ELF-1 (cell line): ENCODE measurements around the gene GATC.

ENCODE experiments used
- DNase-seq: peaks from one replicate; pipeline ENCODE4 v3.0.0-alpha.2; 2016; ENCODE audit warnings: low read depth, low spot score

Gene GATC, protein sequence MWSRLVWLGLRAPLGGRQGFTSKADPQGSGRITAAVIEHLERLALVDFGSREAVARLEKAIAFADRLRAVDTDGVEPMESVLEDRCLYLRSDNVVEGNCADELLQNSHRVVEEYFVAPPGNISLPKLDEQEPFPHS

DNA sequence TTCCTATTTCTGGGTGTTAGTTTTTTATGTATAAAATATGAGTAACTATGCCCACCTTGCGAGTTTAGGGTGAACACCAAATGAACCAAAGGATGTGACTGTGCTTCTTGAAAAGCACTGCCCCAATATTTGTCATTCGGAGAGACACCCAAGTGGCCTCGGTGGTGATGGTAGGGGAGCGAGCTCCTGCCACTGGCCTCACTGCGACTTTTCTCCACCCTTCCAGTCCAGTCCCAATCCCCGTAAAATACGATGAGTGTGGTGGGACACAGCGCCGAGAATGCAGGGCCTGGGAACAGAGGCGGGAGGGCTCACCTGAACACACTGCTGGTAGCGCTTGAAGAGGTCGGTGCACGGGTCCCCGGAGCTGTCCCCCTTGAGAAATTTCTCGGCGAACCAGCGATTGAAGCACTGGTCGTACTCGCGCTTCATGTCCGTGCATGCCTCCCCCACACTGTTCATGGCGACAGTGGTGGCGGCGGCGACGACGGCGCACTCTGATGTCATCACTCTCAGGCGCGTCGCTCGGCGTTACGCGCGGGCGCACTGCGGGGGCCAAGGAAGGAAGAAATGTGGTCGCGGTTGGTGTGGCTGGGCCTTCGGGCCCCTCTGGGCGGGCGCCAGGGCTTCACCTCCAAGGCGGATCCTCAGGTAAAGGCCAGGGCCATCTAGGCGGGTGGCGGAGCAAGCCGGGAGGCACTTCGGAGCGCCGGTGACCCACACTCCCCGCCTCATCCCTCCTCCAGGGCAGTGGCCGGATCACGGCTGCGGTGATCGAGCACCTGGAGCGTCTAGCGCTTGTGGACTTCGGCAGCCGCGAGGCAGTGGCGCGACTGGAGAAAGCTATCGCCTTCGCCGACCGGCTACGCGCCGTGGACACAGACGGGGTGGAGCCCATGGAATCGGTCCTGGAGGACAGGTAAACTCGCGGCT lies at the start of gene GATC, which contains the start of gene TRIAP1:
GATC (plus strand) TSS at position 534 of the 933 bp plus-strand sequence; CDS start at position 571, 37 bp downstream.
TRIAP1 (minus strand) TSS at position 474 of the 933 bp plus-strand sequence; CDS start at position 462, 12 bp downstream.
- peak; percentile 96 for DNase-seq

DNA sequence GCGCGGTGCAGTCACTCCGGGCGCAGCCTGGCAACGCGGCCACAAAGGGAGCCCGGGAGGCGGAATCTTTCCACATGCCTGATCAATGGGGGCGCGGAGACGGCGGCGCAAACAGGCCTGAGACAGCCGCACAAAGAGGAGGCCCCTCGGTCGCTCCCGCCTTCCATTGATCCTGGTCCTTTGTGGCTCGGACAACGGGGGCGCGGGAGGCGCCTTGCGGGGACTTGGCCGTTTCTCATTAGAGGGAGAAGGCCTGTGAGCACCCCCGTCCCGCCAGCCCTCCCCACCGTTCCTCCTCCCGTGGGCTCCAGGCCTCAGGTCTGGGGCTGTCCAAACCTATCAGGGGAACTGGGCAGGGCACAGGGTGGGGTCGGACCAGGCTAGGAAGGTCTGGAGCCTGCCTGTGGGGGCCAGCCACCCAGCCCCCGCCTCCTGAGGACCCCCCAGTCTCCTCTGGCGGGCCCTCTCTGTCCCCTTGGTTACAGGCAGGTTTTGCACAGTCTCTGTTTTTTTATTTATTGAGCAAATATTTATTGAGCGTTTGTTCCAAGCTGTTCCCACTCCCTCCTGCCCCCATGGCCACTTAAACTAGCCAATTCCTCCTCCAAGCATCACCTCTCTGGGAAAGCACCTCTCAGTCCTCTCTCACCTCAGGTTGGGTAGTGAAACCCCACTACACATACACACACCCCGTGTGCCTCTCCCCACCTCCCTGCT lies 48.3 kb upstream of the GATC start:
- no peak for DNase-seq

DNA sequence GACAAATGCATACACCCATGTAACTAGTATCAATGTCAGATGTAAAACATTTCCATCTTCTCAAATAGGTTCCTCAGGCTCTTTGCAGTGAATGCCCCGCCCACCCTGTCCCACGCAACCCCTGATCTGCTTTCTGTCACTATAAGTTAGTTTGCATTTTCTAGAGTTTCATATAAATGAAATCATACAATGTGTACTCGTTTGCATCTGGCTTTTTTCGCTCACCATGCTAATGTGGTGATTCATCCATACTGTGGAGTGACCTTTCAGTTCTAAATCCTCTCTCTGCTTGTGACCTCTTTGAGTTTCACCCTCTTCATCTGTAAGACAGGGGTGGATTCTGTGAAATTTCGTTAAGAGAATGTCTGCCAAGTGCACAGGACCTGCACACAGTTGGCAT lies 46.7 kb upstream of the GATC start:
- DNase-seq = no peak

DNA sequence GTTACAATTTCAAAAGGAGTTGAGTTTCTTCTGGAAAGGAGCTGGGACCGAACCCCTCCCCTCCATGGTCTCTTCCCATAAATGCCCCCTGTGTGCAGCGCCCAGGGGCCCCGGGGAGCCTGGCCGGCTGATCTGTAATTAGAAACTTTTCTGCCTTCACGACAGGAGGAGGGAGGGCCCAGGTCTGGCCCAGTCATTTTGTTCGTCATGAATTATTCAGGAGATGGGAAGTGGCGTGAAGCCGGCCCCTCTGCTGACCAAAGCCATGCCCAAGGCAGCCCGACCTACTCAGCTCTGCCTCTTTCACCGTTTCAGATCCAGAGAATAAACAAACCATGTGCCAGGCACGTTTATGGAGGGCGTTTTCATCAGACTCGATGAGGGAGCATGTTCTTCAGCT lies 44.0 kb upstream of the GATC start:
- DNase-seq = peak; percentile 77

DNA sequence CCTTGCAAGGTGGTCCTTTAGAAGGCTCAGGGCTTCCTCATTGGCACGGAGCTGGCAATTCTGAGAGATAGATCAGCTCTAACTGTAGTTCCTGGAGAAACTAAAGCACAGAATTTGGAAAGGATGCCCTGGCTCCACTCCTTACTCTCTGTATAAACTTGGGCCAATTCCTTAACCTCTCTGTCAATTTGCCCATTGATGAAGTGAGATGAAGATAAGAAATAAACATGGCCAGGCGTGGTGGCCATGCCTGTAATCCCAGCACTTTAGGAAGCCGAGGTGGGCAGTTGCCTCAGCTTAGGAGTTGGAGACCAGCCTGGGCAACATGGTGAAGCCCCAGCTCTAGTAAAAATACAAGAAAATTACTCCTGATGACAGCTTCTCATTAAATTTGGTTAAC lies 42.4 kb upstream of the GATC start:
- no peak for DNase-seq

DNA sequence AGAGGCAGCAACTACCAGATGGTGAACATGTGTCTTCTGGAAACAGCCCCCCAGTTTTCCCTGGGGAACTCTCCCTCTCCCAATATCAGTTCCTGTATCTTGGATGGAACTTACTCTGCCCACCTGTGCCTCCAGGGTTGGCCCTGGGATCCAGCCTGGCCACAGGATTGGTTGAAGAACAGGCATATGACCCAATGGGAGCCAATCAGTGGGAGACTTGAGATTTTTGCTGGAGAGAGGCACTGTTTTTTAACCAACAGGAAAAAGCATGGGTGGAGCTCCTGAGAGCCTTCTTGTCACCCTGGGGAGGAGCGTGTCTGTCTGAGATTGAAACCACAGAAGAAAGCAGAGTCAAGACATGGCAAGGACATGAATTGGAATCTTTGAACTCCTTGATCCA lies 42.0 kb upstream of the GATC start:
- no peak for DNase-seq

DNA sequence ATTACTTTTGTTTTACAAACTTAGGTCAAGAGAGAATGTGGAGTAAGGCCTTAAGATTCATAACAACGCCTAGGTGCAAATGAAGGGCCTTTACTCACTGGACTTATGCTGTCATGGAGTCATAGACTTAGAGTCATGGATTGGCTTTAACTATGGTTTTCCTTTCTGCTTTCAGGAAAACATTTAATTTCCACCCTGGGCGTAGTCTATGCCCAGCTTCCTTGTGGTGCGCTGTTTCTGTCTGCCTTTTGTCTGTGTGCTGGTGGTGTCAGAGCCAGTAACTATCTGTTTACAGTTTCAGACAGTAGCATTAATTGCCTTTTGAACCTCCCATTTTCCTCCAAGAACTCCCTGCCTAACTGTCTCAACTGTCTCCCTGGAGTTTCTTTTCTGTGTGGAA lies 40.2 kb upstream of the GATC start:
- DNase-seq = no peak

DNA sequence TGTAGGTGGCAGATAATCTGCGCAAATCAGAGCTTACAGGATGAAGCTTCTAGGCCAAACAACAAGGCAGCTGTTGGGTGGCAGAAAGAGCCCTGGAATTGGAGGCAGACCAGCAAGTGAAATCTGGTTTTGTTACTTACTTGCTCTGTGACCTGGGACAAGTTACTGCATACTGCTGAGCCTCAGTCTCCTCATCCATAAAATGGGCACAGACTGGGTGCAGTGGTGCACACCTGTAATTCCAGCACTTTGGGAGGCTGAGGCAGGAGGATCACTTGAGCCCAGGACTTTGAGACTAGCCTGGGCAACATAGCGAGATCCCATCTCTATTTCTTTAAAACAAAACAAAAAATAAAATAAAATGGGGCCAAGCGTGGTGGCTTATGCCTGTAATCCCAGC lies 39.7 kb upstream of the GATC start:
- DNase-seq = no peak

DNA sequence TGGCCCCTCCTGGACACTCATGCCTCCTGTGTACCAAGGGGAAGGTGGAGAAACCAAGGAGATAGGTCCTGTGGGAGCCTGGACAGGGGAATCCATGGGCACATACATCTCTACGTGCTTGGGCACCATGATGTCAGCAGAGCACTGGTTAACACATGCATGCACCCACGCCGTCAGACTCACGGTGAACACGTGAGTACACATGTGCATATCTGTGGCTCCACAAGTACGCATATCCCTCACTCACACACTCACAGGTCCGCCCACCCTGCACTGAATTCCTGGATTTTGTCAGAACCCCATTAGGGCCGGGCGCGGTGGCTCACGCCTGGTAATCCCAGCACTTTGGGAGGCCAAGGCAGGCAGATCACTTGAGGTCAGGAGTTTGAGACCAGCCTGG lies 37.5 kb upstream of the GATC start:
- no peak for DNase-seq

DNA sequence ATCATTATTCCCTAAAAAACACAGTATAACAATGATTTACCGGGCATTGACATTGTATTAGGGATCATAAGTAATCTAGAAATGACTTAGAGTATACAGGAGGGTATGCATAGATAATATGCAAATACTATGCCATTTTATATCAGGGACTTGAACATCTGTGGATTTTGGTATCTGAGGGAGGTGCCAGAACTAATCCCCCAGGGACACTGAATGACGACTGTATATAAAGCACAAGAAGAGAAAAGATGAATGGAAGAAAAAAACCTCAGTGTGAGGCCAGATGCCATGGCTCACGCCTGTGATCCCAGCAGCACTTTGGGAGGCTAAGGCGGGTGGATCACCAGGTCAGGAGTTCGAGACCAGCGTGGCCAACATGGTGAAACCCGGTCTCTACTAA lies 33.8 kb upstream of the GATC start:
- no peak for DNase-seq

DNA sequence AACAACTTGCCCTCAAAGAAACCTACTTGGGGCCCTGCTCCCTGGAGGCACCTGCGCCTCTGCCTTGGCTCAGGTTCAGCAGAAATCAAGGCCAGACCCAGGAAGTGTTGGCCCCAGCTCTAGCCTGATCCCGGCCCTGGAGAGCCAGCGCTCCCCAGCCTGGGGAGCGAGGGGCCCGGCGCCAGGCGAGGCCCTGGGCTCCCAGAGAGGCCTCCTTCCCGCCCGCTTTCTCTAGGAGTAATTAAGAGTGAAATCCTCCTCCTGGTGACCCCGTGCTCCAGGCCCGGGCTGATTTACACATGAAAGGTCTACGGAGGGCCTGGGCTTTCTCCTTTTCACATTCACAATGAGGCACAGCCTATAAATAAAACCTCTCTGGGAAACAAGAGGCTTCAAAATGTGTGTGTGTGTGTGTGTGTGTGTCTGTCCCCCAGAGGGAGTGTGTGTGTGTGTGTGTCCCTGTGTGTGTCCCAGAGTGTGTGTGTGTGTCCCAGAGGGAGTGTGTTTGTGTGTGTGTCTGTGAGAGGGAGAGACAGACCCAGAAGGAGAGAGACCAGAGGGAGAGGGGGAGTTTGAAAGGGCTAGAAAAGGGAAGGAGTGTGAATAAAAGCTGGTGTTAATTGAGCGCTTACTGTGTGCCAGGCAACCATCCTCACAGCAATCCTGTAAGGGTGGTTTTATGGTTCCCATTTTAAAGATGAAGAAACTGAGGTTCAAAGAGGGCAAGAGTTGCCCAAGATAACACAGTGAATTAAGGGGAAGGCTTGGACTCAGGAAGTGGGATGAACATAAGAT lies 32.1 kb upstream of the GATC start:
- DNase-seq = peak; percentile 96

DNA sequence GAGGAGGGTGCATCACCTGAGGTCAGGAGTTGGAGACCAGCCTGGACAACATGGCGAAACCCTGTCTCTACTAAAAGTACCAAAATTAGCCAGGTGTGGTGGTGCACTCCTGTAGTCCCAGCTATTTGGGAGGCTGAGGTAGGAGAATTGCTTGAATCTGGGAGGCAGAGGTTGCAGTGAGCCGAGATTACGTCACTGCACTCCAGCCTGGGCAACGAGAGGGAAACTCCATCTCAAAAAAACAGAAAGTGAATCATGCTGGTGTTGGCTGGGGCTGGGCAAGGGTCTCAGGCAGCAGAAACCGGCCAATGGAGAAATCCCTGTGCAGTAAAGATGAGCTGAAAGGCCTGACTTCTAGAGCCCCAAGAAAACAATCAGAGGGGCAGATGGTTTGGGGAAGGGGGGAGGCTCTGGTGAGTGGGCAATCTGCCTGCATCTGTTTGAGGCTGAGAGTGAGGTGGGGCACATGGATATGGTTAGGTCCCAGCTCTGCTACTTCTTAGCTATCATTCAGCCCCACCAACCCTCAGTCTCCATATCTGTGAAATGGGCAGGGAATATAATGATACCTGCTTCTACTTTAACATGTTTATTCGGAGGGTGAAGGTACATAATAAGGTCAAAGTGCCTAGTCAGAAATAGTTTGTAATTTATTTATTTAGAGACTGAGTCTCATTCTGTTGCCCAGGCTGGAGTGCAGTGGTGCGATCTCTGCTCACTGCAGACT lies 29.6 kb upstream of the GATC start:
- no peak for DNase-seq

DNA sequence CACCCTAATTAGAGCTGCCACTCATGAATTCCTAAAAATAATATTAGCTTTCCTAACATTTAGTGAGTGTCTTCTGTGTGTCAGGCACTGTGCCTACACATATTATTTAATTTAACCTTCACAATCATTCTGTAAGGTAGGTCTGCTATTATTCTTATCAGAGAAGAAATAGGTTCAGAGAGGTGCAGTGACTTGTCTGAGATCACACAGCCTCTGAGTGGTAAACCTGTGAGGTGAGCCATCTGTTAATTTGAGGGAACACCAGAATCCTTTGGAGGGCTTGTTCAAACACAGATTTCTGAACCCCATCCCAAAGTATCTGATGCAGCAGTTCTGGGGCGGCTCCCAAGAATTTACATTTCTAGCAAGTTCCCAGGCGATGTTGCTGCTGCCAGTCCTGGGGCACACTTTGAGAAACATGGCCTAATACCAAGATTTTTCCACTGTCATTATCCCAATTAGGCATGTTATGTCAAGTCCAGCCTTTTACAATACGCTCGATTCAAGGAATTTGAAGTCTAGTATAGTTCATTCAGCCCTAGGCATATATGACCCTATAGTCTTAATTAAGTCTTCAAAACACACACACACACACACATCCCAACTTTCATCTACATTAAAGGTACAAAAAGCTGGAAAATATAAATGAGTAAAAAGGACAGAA lies 28.2 kb upstream of the GATC start:
- DNase-seq = no peak

DNA sequence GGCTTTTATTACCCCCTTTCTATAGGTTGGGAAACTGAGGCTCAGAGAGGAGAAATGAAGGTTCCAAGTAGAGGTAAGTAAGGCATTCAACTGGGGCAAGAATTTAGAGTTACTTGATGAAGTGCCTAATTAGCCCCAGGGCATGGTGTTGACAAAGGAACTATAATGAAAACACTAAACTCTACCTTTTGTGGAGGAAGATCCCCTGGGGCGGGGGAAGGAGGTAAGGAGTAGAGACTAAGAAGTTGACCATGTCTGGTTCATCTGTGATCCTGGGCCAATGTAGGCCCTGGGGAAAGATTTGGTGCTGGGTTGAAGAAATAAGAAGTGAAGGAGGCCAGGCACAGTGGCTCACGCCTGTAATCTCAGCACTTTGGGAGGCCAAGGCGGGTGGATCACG lies 24.5 kb upstream of the GATC start:
- peak; percentile 89 for DNase-seq

DNA sequence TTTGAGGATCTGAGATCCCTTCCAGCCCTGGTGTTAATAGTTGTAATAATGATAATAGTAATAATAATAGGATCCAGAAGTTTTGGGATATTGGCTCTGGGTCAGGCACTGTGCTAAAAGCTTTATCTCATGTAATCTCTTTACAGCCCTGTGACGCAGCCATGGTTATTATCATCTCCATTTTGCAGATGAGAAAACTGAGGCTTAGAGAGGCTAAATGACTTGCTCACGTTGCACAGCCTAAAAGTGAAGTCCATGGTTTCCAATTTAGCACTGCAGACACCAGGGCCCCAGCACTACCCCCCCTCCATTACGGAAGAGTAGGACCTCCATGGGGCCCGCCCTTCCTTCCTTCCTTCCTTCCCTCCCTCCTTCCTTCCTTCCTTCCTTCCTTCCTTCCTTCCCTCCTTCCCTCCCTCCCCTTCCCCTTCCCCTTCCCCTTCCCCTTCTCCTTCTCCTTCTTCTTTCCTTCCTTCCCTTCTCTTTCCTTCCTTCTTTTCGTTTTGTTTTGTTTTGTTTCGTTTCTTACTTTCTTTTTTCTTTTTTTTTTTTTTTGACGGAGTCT lies 23.3 kb upstream of the GATC start:
- DNase-seq = no peak

DNA sequence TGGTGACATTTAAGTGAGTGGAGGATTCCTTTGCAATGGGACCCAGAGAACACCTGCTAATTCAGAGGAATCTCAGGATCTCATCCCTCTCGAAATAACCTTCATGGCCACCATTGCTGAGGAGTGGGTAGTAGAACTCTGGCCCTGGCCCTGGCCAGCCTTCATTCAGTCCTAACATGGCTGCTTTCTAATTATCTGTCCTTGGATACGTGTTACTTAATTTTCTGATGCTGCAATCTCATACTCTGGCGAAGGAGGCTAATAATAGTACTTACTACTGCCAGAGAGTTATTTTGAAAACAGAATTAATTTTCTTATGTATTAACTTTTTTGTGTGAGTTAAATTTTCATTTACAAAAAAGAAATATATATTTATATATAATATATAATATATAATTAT lies 20.4 kb upstream of the GATC start:
- DNase-seq = no peak

DNA sequence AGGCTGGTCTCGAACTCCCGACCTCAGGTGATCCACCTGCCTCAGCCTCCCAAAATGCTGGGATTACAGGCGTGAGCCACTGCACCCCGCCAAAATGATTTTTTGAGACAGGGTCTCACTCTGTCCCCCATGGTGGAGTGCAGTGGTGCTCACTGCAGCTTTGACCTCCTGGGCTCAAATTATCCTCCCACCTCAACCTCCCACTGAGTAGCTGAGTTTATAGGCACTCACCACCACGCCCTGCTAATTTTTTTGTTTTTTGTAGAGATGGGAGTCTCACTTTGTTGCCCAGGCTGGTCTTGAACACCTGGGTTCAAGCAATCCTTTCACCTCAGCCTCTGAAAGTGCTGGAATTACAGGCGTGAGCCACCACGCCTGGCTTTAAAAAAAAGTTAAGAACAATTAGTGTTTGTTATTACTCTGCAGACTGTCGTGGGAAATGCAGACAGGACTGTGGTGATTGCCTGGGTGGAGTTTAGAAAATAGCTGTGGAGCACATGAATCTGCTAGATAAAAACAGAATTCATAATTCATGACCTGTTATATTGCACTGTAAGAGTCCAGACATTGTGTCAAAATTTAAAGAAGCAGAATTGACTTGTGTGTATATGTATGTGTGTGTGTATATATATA lies 17.5 kb upstream of the GATC start:
- DNase-seq = no peak

DNA sequence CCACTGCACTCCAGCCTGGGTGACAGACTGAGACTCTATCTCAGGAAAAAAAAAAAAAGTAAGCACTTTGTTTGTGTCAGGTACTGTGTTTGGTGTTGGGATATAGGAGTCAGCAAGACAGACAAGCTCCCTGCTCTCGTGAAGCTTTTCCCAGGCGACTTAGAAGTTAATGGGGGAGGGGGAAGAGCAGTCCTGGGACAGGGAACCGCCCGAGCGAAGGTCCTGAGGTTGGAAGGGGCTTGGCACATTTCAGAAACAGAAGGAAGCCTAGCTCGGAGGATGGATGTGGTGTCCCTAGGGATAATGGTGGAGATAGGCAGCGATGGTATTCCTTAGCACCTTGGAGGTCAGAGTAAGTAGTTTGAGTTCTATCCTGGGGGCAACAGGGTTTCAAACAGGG lies 16.9 kb upstream of the GATC start:
- peak; percentile 30 for DNase-seq

DNA sequence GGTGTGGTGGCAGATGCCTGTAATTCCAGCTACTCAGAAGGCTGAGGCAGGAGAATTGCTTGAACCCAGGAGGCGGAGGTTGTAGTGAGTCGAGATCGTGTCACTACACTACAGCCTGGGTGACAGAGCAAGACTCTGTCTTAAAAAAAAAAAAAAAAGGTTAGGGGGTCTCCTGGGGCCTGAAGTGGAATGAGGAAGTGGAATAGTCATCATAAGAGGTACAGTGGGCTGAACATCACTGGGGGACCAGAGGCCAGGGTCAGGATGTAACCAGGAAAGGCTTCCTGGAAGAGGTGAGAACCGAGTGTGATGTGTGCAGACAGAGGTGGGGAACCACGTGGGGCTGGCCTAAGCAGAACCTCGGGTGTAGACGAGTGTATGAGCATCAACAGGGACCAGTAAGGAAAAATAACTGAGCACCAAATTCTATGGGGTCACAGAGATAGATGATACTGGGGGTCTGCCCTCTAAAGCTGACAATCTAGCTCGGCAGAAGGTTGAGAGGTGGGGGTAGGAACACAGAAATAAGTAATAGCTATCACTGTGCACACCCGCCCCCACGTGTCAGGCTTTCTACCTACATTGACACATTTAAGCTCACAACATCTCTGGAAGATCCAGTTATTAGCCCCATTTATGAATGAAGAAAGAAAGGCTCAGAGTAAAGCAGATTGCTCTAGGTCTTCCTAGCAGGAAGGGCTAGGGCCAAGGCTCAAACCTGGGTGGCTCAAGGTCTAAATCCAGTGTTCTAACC lies 13.3 kb upstream of the GATC start:
- no peak for DNase-seq
